HG03521 (cell line): ENCODE data around the gene DCDC2B.
"Not testable (repeated sequence)": the region's sequence is repeated elsewhere in the genome, so short reads cannot be mapped to it uniquely, and the experiment has no call there.

Source experiments
- ATAC-seq: cut with Tn5 transposase; IDR thresholded peaks from one replicate; pipeline ENCODE4 v1.9.1; 2021; ENCODE audit warnings: mild to moderate bottlenecking, moderate library complexity; ENCODE audit not compliant: unreplicated experiment

DCDC2B gene

GRCh38 chr1:32255072-32256071 lies 46.5 kb downstream of the DCDC2B start:
- ATAC-seq = no peak

- ATAC-seq = no peak
These were observed 47.8 kb downstream of the DCDC2B start for GRCh38 chr1:32256473-32257226.

GRCh38 chr1:32257227-32257508 lies 48.3 kb downstream of the DCDC2B start:
- ATAC-seq = no peak

- not testable (repeated sequence) for ATAC-seq
These were observed 54.3 kb downstream of the DCDC2B start for GRCh38 chr1:32263236-32263593.

- no peak for ATAC-seq
These were observed 54.9 kb downstream of the DCDC2B start for GRCh38 chr1:32263744-32264143.
